C4-2B (cell line): ENCODE measurements around the gene MFN2.

Source experiments
- H3K27ac ChIP-seq: fragments of 450-650 bp; 2 replicates; pipeline ENCODE4 v1.5.1; 2017
- CTCF ChIP-seq: fragments of 450-650 bp; conservative IDR thresholded peaks from 2 replicates; pipeline ENCODE4 v1.5.1; 2017; ENCODE audit warnings: mild to moderate bottlenecking
- ZFX ChIP-seq: fragments of 450-650 bp; IDR thresholded peaks from 2 replicates; pipeline ENCODE4 v1.6.1; 2017

Gene MFN2

GRCh38 chr1:11940260-11940921 lies 39.9 kb upstream of the MFN2 start:
- no peak overlapping the region for H3K27ac ChIP-seq
- TF ChIP-seq CTCF (no peak), ZFX (no peak)

GRCh38 chr1:11942280-11942679 lies 38.0 kb upstream of the MFN2 start:
- H3K27ac ChIP-seq, result no peak overlapping the region
- TF ChIP-seq CTCF, result no peak
- no peak for TF ChIP-seq ZFX

GRCh38 chr1:11943619-11944018 lies 36.6 kb upstream of the MFN2 start:
- TF ChIP-seq ZFX (no peak), CTCF (no peak)
- no peak overlapping the region for H3K27ac ChIP-seq

- TF ChIP-seq CTCF (no peak), ZFX (no peak)
- no peak overlapping the region for H3K27ac ChIP-seq
Observed at GRCh38 chr1:11944358-11944931, 35.8 kb upstream of the MFN2 start.

- TF ChIP-seq CTCF, result no peak
- TF ChIP-seq ZFX, result no peak
- no peak overlapping the region for H3K27ac ChIP-seq
Observed at GRCh38 chr1:11946647-11947046, 33.6 kb upstream of the MFN2 start.

- no peak overlapping the region for H3K27ac ChIP-seq
- no peak for TF ChIP-seq CTCF
- TF ChIP-seq ZFX, result no peak
Observed at GRCh38 chr1:11948822-11949458, 31.3 kb upstream of the MFN2 start.

GRCh38 chr1:11951901-11952300 lies 28.3 kb upstream of the MFN2 start:
- TF ChIP-seq ZFX (no peak), CTCF (no peak)
- no peak overlapping the region for H3K27ac ChIP-seq
